Parathyroid adenoma (tissue), 2 donors: ENCODE measurements around the gene ENOX1.

Source experiments
- H2AFZ ChIP-seq: fragments of 300-600 bp; sonication (generic); one replicate; pipeline ENCODE4 v1.7.0; 2017; ENCODE audit warnings: antibody characterized with exemption, mild to moderate bottlenecking
- H3K27ac ChIP-seq: fragments of 300-600 bp; sonication (generic); one replicate; pipeline ENCODE4 v1.7.0; 2017
- H3K27me3 ChIP-seq: fragments of 300-600 bp; sonication (generic); one replicate; pipeline ENCODE4 v1.7.0; 2017; ENCODE audit warnings: low read length; ENCODE audit not compliant: control insufficient read depth, insufficient read depth
- H3K36me3 ChIP-seq: fragments of 300-600 bp; sonication (generic); one replicate; pipeline ENCODE4 v1.7.0; 2017; ENCODE audit warnings: low read length; ENCODE audit not compliant: control insufficient read depth, insufficient read depth
- H3K4me1 ChIP-seq: fragments of 300-600 bp; sonication (generic); one replicate; pipeline ENCODE4 v1.7.0; 2017; ENCODE audit warnings: control low read depth
- H3K4me2 ChIP-seq: fragments of 300-600 bp; sonication (generic); one replicate; pipeline ENCODE4 v1.7.0; 2017; ENCODE audit warnings: low read length
- H3K4me3 ChIP-seq: fragments of 300-600 bp; sonication (generic); one replicate; pipeline ENCODE4 v1.7.0; 2017; ENCODE audit warnings: low read depth, low read length
- H3K79me2 ChIP-seq: fragments of 300-600 bp; sonication (generic); one replicate; pipeline ENCODE4 v1.7.0; 2017; ENCODE audit warnings: control low read depth
- H3K9ac ChIP-seq: fragments of 300-600 bp; sonication (generic); one replicate; pipeline ENCODE4 v1.7.0; 2017; ENCODE audit warnings: mild to moderate bottlenecking
- H3K9me3 ChIP-seq: fragments of 300-600 bp; sonication (generic); one replicate; pipeline ENCODE4 v1.7.0; 2017; ENCODE audit warnings: low read length; ENCODE audit not compliant: control insufficient read depth
- CTCF ChIP-seq: fragments of 300-600 bp; sonication (generic); IDR thresholded peaks from one replicate; pipeline ENCODE4 v1.7.0; 2017; ENCODE audit warnings: antibody characterized with exemption, mild to moderate bottlenecking
- donor health status: primary hyperparathyroidism.

ENOX1 gene

GRCh38 chr13:43316946-43317353 lies 469.8 kb downstream of the ENOX1 start:
- Histone ChIP-seq H3K4me3 (no peak overlapping the region), H3K9ac (no peak overlapping the region)

GRCh38 chr13:43316281-43316680 lies 470.5 kb downstream of the ENOX1 start:
- no peaks in the 10 kb centered on the region for H3K79me2 ChIP-seq
- no peak overlapping the region for H3K4me3 ChIP-seq
- H2AFZ ChIP-seq, result no peak overlapping the region
- no peaks in the 10 kb centered on the region for H3K4me1 ChIP-seq
- H3K9me3 ChIP-seq, result no peaks in the 10 kb centered on the region
- no peak overlapping the region for H3K27ac ChIP-seq
- H3K9ac ChIP-seq, result no peak overlapping the region
- H3K36me3 ChIP-seq, result no peaks in the 10 kb centered on the region
- no peaks in the 10 kb centered on the region for H3K27me3 ChIP-seq
- no peak overlapping the region for H3K4me2 ChIP-seq
- TF ChIP-seq CTCF, result no peak

More at GRCh38 chr13:43316946-43317353, 469.8 kb downstream of the ENOX1 start:
- H3K27me3 ChIP-seq, result no peaks in the 10 kb centered on the region
- H3K27ac ChIP-seq, result no peak overlapping the region
- no peak for TF ChIP-seq CTCF
- no peak overlapping the region for H2AFZ ChIP-seq
- H3K4me2 ChIP-seq, result no peak overlapping the region
- no peaks in the 10 kb centered on the region for H3K9me3 ChIP-seq
- no peaks in the 10 kb centered on the region for H3K36me3 ChIP-seq
- no peaks in the 10 kb centered on the region for H3K4me1 ChIP-seq
- H3K79me2 ChIP-seq, result no peaks in the 10 kb centered on the region

GRCh38 chr13:43315522-43315921 lies 471.2 kb downstream of the ENOX1 start:
- H3K27ac ChIP-seq, result no peak overlapping the region

GRCh38 chr13:43309311-43309710 lies 477.5 kb downstream of the ENOX1 start:
- Histone ChIP-seq H3K9ac (no peak overlapping the region), H3K27ac (no peak overlapping the region), H3K27me3 (no peaks in the 10 kb centered on the region), H2AFZ (no peak overlapping the region), H3K79me2 (no peaks in the 10 kb centered on the region), H3K4me3 (no peak overlapping the region), H3K4me2 (no peak overlapping the region), H3K36me3 (no peaks in the 10 kb centered on the region), H3K4me1 (no peaks in the 10 kb centered on the region), H3K9me3 (no peaks in the 10 kb centered on the region)
- TF ChIP-seq CTCF, result no peak

More at GRCh38 chr13:43315522-43315921, 471.2 kb downstream of the ENOX1 start:
- no peaks in the 10 kb centered on the region for H3K79me2 ChIP-seq
- no peak overlapping the region for H3K4me2 ChIP-seq
- no peaks in the 10 kb centered on the region for H3K27me3 ChIP-seq
- H2AFZ ChIP-seq, result no peak overlapping the region
- H3K4me3 ChIP-seq, result no peak overlapping the region
- no peaks in the 10 kb centered on the region for H3K4me1 ChIP-seq
- no peak overlapping the region for H3K9ac ChIP-seq
- TF ChIP-seq CTCF, result no peak
- no peaks in the 10 kb centered on the region for H3K36me3 ChIP-seq
- H3K9me3 ChIP-seq, result no peaks in the 10 kb centered on the region

- Histone ChIP-seq H3K27ac (no peak overlapping the region), H3K79me2 (no peaks in the 10 kb centered on the region), H3K9me3 (no peaks in the 10 kb centered on the region), H3K36me3 (no peaks in the 10 kb centered on the region), H2AFZ (peak overlapping the region; percentile 58), H3K4me3 (peak overlapping the region; percentile 7), H3K4me1 (no peaks in the 10 kb centered on the region), H3K4me2 (peak overlapping the region; percentile 39), H3K27me3 (no peaks in the 10 kb centered on the region), H3K9ac (no peak overlapping the region)
- no peak for TF ChIP-seq CTCF
Observed at GRCh38 chr13:43307921-43308433, 478.8 kb downstream of the ENOX1 start.
